SU-DHL-6 (cell line): Measurements from ENCODE around the gene TAF11.

Experiments used
- EZH2phosphoT487 ChIP-seq: fragments of 200-600 bp; sonication (generic), shearing (Covaris generic); conservative IDR thresholded peaks from 2 replicates; pipeline ENCODE4 v1.6.1; 2018; ENCODE audit warnings: mild to moderate bottlenecking, antibody characterized with exemption, low read length, moderate library complexity, mixed read lengths
- TF ChIP-seq, protein P1 (sequence below): fragments of 200-600 bp; sonication (generic); IDR thresholded peaks from one replicate; pipeline ENCODE4 v1.5.1; 2017; ENCODE audit warnings: antibody characterized with exemption, mild to moderate bottlenecking, low read length, moderate library complexity; ENCODE audit not compliant: insufficient read depth, poor library complexity, severe bottlenecking

DNA sequence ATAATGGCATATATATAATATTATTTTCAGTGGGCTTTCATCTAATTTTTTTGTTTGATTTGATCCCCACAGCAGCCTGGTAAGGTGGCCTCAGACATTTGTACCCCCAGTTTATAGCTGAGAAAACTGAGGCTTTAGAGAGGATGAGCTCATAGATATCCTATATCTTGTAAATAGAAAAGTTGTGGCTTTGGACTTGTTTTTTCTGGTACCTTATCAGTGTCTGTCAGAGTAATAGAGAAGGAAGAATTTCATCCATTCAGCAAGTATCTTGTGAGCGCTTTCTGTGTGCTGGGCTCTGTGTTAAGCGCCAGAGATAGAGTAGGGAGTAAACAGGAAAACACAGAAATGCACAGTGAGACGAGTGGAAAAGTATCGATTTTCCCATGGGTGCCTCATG is 27.9 kb downstream of the TAF11 start:
- TF ChIP-seq, protein P1, sequence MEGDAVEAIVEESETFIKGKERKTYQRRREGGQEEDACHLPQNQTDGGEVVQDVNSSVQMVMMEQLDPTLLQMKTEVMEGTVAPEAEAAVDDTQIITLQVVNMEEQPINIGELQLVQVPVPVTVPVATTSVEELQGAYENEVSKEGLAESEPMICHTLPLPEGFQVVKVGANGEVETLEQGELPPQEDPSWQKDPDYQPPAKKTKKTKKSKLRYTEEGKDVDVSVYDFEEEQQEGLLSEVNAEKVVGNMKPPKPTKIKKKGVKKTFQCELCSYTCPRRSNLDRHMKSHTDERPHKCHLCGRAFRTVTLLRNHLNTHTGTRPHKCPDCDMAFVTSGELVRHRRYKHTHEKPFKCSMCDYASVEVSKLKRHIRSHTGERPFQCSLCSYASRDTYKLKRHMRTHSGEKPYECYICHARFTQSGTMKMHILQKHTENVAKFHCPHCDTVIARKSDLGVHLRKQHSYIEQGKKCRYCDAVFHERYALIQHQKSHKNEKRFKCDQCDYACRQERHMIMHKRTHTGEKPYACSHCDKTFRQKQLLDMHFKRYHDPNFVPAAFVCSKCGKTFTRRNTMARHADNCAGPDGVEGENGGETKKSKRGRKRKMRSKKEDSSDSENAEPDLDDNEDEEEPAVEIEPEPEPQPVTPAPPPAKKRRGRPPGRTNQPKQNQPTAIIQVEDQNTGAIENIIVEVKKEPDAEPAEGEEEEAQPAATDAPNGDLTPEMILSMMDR: no peak
- no peak for TF ChIP-seq EZH2phosphoT487
